Measurements from ENCODE around the gene BTBD9. TPM values are rescaled to one million over a fixed set of nuclear protein-coding genes. Genes with fewer than 3 reads are reported as not detected.

The BTBD9 gene
- total and polyA plus RNA-seq, 2 of the 13 experiments (the other 11 are each of a cell fraction or from before 2014, with no cell fraction given): 1.2 to 3.0 TPM

GRCh38 chr6:38572186-38572813 is 67.4 kb downstream of the BTBD9 start (continued):
- TF ChIP-seq HNRNPL (IDR thresholded peaks at IDR 0.05; ENCODE audit: low read depth, low read length) (no peak), ZNF614 (CRISPR knock-in tag; IDR thresholded peaks at IDR 0.05; ENCODE audit: borderline replicate concordance) (no peak)

DNA sequence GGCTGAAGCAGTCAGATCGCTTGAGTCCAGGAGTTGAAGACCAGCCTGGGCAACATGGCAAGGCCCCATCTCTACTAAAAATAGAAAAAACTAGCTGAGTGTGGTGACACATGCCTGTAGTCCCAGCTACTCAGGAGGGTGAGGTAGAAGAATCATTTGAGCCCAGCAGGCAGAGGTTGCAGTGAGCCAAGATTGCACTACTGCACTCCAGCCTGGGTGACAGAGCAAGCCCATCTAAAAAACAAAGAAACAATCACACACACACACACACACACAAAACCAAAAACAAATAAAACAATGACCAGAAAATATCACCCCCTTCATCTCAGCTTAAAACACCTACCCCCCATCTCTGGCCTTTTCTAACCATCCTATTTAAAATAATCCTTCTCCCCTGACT is 68.0 kb downstream of the BTBD9 start:
- no peaks in the 10 kb centered on the region for H3K9me3 ChIP-seq (ENCODE audit: low read length)
- H4K20me1 ChIP-seq (ENCODE audit: insufficient read depth, low read length): no peaks in the 10 kb centered on the region
- H3K4me3 ChIP-seq (replicated peaks in 1 of 3; ENCODE audit: insufficient read depth in 1 of 3, low read depth in 2 of 3, low read length in 3 of 3): no peak overlapping the region
- no peaks in the 10 kb centered on the region for H3K36me3 ChIP-seq (replicated peaks in 1 of 2; ENCODE audit: control insufficient read depth in 1 of 2, insufficient read depth in 2 of 2, low read length in 2 of 2)
- CTCF ChIA-PET (ENCODE audit: low intra/inter-chr PET ratio, low total read pairs): no interaction called here
- WGBS (ENCODE audit: low lambda C conversion rate): 70% methylated on average over 1 of the region's 1 CpG
- no peaks in the 10 kb centered on the region for H3K4me1 ChIP-seq (ENCODE audit: insufficient read depth, low read length)
- POLR2A ChIA-PET: no interaction called here
- no TSS peak for BruUV-seq (replicated peaks)
- H3K4me2 ChIP-seq (ENCODE audit: low read depth, low read length): no peak overlapping the region
- H3K9ac ChIP-seq (ENCODE audit: insufficient read depth, low read depth, low read length): no peak overlapping the region
- ATAC-seq (no peak), FAIRE-seq (no peak), DNase-seq (ENCODE audit: low spot score) (no peak)
- no peak overlapping the region for H3K27ac ChIP-seq (ENCODE audit: extremely low read length, insufficient read depth, low read length)
- no peaks in the 10 kb centered on the region for H3K27me3 ChIP-seq (ENCODE audit: control insufficient read depth in 1 of 2, insufficient read depth in 2 of 2, low read length in 2 of 2)
- in situ Hi-C loops (cut with HindIII; ENCODE audit: extremely low pct_ligation_motif_present, low pct_unique_long_range_greater_than_20kb): no loop called here
- H3K79me2 ChIP-seq (ENCODE audit: insufficient read depth, low read length): no peaks in the 10 kb centered on the region
- intact Hi-C loops (cut with micrococcal nuclease; ENCODE audit: unreplicated experiment): no loop called here
- H2AFZ ChIP-seq (ENCODE audit: low read length): no peak overlapping the region
- TF ChIP-seq ZNF572 (CRISPR knock-in tag; IDR thresholded peaks at IDR 0.05): no peak
- no peak for TF ChIP-seq GTF3A (CRISPR knock-in tag; conservative IDR thresholded peaks at IDR 0.05)
- no peak for TF ChIP-seq BATF2 (CRISPR knock-in tag; IDR thresholded peaks at IDR 0.05)
- TF ChIP-seq PAX8 (CRISPR knock-in tag; IDR thresholded peaks at IDR 0.05; ENCODE audit: borderline replicate concordance): no peak
- no peak for TF ChIP-seq GZF1 (CRISPR knock-in tag; IDR thresholded peaks at IDR 0.05)
- TF ChIP-seq ZNF768 (CRISPR knock-in tag; IDR thresholded peaks at IDR 0.05): no peak
- TF ChIP-seq, protein P1, sequence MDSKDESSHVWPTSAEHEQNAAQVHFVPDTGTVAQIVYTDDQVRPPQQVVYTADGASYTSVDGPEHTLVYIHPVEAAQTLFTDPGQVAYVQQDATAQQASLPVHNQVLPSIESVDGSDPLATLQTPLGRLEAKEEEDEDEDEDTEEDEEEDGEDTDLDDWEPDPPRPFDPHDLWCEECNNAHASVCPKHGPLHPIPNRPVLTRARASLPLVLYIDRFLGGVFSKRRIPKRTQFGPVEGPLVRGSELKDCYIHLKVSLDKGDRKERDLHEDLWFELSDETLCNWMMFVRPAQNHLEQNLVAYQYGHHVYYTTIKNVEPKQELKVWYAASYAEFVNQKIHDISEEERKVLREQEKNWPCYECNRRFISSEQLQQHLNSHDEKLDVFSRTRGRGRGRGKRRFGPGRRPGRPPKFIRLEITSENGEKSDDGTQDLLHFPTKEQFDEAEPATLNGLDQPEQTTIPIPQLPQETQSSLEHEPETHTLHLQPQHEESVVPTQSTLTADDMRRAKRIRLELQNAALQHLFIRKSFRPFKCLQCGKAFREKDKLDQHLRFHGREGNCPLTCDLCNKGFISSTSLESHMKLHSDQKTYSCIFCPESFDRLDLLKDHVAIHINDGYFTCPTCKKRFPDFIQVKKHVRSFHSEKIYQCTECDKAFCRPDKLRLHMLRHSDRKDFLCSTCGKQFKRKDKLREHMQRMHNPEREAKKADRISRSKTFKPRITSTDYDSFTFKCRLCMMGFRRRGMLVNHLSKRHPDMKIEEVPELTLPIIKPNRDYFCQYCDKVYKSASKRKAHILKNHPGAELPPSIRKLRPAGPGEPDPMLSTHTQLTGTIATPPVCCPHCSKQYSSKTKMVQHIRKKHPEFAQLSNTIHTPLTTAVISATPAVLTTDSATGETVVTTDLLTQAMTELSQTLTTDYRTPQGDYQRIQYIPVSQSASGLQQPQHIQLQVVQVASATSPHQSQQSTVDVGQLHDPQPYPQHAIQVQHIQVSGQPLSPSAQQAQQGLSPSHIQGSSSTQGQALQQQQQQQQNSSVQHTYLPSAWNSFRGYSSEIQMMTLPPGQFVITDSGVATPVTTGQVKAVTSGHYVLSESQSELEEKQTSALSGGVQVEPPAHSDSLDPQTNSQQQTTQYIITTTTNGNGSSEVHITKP (CRISPR knock-in tag; IDR thresholded peaks at IDR 0.05; ENCODE audit: low read depth): no peak
- no peak for TF ChIP-seq AKNA (CRISPR knock-in tag; IDR thresholded peaks at IDR 0.05; ENCODE audit: borderline replicate concordance)
- no peak for TF ChIP-seq ATF4 (CRISPR knock-in tag; IDR thresholded peaks at IDR 0.05)
- no peak for TF ChIP-seq PHF8 (CRISPR knock-in tag; IDR thresholded peaks at IDR 0.05)
